ENCODE results near the gene NOL12. TPM values are rescaled to one million over a fixed set of nuclear protein-coding genes. Genes with fewer than 3 reads are reported as not detected.
A peak's percentile ranks its signal among the peaks of the same experiment; 100 is the strongest.

Gene NOL12
- total RNA-seq, 1 experiment from 2014 or later = 44.3 TPM

DNA sequence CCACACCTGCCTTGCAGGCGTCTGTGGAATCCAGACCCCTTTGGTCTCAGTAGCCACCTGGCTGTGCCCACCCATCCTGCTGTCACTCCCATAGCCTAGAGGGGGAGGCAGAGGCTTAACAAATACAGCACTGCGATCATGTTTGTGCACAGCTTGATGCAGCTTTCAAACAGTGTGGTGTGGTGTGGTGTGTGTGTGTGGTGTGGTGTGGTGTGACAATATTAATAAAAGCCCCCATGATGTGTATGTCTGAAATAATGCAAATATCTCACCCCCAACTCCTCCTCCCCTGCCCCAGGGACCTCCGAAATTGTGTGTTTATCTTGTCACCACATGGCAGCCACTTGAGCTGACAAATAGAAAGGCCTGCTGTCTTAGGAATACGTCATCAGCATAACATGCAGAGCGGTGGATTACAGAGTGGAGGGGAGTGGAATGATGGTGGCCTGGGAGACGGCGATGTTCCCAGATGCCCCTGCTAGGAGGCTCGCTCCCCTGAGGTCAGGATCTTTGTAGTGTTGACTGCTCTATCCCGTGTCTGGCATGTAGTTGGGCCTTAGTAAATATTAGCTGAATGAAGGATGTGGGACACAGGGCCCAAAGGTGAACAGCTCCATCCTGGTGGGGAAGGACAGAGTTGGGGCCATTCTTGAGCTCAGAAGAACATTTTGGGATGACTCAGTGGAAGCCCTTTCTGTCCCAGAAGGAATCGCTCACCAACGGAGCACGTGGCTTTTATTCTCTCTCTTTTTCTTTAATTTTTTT, 24.8 kb upstream of the NOL12 start:
- intact Hi-C loops (cut with micrococcal nuclease; ENCODE audit: unreplicated experiment) = no loop called here
- DNase-seq = no peak
- Histone ChIP-seq H3K27ac (no peak overlapping the region), H3K36me3 (ENCODE audit: low read depth) (no peaks in the 10 kb centered on the region), H4K20me1 (ENCODE audit: insufficient read depth) (peaks cover 14% of the 10 kb centered on the region), H3K4me3 (no peak overlapping the region), H3K79me2 (ENCODE audit: low read depth) (peaks cover 32% of the 10 kb centered on the region), H3K4me1 (replicated peaks; ENCODE audit: insufficient read depth) (peaks cover 28% of the 10 kb centered on the region), H2AFZ (no peak overlapping the region), H3K27me3 (ENCODE audit: insufficient read depth, low read depth) (no peaks in the 10 kb centered on the region), H3K9me3 (ENCODE audit: insufficient read depth, low read depth) (no peaks in the 10 kb centered on the region), H3K9me2 (ENCODE audit: insufficient read depth) (no peaks in the 10 kb centered on the region), H3F3A (ENCODE audit: insufficient read depth, low read depth) (peaks cover 17% of the 10 kb centered on the region), H3K4me2 (peak overlapping the region; percentile 98; the same call in 1 of the 2 replicates)
- POLR2A ChIA-PET (ENCODE audit: unreplicated experiment) = interaction anchor here (0.6 to 0.8 kb wide), 3 partner anchors 16 to 146 kb away, joined by 3 to 4 read pairs (median 4); partner anchors contain the start of gene GCAT
- CTCF ChIA-PET = interaction anchor here (0.6 to 1.3 kb wide), 4 partner anchors 13 to 76 kb away, joined by 3 to 7 read pairs (median 4); partner anchors contain the start of gene NOL12
- BruUV-seq (replicated peaks) = no TSS peak
- TF ChIP-seq EZH2 (IDR thresholded peaks at IDR 0.05; ENCODE audit: low read depth) (no peak), CTCF (conservative IDR thresholded peaks at IDR 0.05) (peak; percentile 47)

- Histone ChIP-seq H3K9me2 (ENCODE audit: insufficient read depth) (no peaks in the 10 kb centered on the region), H3K4me3 (no peak overlapping the region), H3F3A (ENCODE audit: insufficient read depth, low read depth) (peaks cover 12% of the 10 kb centered on the region), H3K36me3 (ENCODE audit: low read depth) (no peaks in the 10 kb centered on the region), H3K9me3 (ENCODE audit: insufficient read depth, low read depth) (no peaks in the 10 kb centered on the region), H2AFZ (no peak overlapping the region), H3K79me2 (ENCODE audit: low read depth) (peaks cover 32% of the 10 kb centered on the region), H3K27me3 (ENCODE audit: insufficient read depth, low read depth) (no peaks in the 10 kb centered on the region), H3K4me1 (replicated peaks; ENCODE audit: insufficient read depth) (peaks cover 28% of the 10 kb centered on the region), H4K20me1 (ENCODE audit: insufficient read depth) (peaks cover 14% of the 10 kb centered on the region), H3K27ac (no peak overlapping the region), H3K4me2 (no peak overlapping the region)
- intact Hi-C loops (cut with micrococcal nuclease; ENCODE audit: unreplicated experiment) = no loop called here
- no TSS peak for BruUV-seq (replicated peaks)
- ChIA-PET CTCF (interaction anchor here (0.8 to 1.3 kb wide), 3 partner anchors 13 to 24 kb away, joined by 3 to 5 read pairs (median 4); partner anchors contain the start of gene NOL12), POLR2A (ENCODE audit: unreplicated experiment) (interaction anchor here (0.6 kb wide), 1 partner anchor 19 kb away, joined by 4 read pairs; no protein-coding TSS in a partner anchor)
- DNase-seq = no peak
- no peak for TF ChIP-seq CTCF (conservative IDR thresholded peaks at IDR 0.05)
- no peak for TF ChIP-seq EZH2 (IDR thresholded peaks at IDR 0.05; ENCODE audit: low read depth)
Observed at GRCh38 chr22:37662039-37662438, 24.1 kb upstream of the NOL12 start.

DNA sequence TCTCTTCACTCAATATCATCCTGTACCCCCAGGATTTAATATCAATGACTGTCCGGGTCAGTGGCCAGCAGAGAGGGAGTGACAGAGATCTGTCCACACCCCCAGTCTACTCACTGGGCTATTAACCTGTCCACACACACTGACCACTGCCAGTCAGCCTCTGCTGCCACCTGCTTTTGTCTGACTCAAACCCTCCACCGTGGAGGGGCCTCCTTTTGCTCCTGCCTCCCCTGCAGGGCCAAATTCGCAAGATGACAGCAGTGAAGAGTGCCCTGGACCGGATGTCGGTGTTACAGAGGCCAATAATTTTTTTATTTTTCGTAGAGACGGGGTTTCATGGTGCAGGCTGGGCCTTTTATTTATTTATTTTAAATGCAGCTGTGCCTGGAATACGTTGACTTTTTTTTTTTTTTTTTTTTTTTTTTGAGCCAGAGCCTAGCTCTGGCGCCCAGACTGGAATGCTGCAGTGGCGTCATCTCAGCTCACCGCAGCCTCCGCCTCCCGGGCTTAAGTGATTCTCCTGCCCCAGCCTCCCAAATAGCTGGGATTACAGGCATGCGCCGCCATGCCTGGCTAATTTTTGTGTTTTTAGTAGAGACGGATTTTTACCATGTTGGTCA, 22.5 kb upstream of the NOL12 start:
- POLR2A ChIA-PET (ENCODE audit: unreplicated experiment) = interaction anchor here (0.5 kb wide), 1 partner anchor 142 kb away, joined by 3 read pairs; a partner anchor contains a TSS
- H3K4me3 ChIP-seq = no peak overlapping the region
- no peaks in the 10 kb centered on the region for H3K9me3 ChIP-seq (ENCODE audit: insufficient read depth, low read depth)
- no peaks in the 10 kb centered on the region for H3K27me3 ChIP-seq (ENCODE audit: insufficient read depth, low read depth)
- peaks cover 16% of the 10 kb centered on the region for H3F3A ChIP-seq (ENCODE audit: insufficient read depth, low read depth)
- intact Hi-C loops (cut with micrococcal nuclease; ENCODE audit: unreplicated experiment) = no loop called here
- no peaks in the 10 kb centered on the region for H3K9me2 ChIP-seq (ENCODE audit: insufficient read depth)
- peaks cover 14% of the 10 kb centered on the region for H4K20me1 ChIP-seq (ENCODE audit: insufficient read depth)
- H3K36me3 ChIP-seq (ENCODE audit: low read depth) = no peaks in the 10 kb centered on the region
- no peak for DNase-seq
- peaks cover 26% of the 10 kb centered on the region for H3K4me1 ChIP-seq (replicated peaks; ENCODE audit: insufficient read depth)
- no peak overlapping the region for H3K4me2 ChIP-seq
- peaks cover 35% of the 10 kb centered on the region for H3K79me2 ChIP-seq (ENCODE audit: low read depth)
- CTCF ChIA-PET = interaction anchor here (1.0 kb wide), 1 partner anchor 28 kb away, joined by 3 read pairs; no protein-coding TSS in a partner anchor
- H2AFZ ChIP-seq = no peak overlapping the region
- TF ChIP-seq EZH2 (IDR thresholded peaks at IDR 0.05; ENCODE audit: low read depth) (no peak), CTCF (conservative IDR thresholded peaks at IDR 0.05) (no peak)
- BruUV-seq (replicated peaks) = no TSS peak
- no peak overlapping the region for H3K27ac ChIP-seq
